HL-60 (cell line): ENCODE measurements around the gene C20orf144.

ENCODE experiments used
- GABPA ChIP-seq: IDR thresholded peaks from 2 replicates; pipeline ENCODE4 v1.6.1; 2012; ENCODE audit warnings: low read depth
- TF ChIP-seq, protein P1 (sequence below): IDR thresholded peaks from one replicate; pipeline ENCODE4 v1.5.1; 2011; ENCODE audit warnings: low read length, control low read depth, inconsistent platforms; ENCODE audit not compliant: insufficient read depth

DNA sequence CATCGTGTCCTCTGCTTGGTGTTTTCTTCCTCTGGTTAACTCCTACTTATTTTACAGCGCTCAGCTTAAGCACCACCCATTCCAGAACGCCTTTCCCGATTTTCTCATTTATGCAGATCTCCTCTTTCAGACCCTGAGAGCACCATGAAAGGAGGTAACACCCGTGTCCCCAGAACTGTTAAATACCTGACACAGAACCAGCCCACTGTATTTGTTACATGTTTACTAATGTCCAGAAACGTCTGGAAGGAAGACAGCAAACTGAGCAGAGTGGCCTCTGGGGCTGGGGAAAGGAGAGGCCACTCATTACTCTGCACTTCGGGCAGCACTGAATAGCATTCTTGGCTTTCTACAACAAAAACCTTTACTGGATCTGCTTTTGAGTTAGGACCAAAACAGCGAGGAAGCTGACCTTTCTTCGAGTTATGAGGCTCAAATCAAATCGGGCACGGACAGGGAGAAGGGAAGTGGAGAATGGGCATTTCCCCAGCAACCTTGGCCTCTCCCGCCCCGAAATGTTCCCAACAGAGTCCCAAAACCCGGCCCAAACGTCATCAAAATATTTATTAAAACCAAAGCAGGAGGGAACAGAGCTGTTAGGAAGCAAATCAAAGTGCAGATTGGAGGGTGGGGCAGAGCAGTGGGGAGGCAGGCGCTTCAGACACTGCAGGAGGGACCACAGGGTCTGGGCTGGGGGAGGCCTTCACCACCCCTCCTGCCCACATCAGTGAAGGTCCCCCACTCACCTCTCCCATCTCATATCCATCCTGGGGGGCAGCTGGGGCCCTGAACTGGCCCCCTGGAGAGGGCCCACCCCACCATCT is 13.2 kb downstream of the C20orf144 start:
- TF ChIP-seq, protein P1, sequence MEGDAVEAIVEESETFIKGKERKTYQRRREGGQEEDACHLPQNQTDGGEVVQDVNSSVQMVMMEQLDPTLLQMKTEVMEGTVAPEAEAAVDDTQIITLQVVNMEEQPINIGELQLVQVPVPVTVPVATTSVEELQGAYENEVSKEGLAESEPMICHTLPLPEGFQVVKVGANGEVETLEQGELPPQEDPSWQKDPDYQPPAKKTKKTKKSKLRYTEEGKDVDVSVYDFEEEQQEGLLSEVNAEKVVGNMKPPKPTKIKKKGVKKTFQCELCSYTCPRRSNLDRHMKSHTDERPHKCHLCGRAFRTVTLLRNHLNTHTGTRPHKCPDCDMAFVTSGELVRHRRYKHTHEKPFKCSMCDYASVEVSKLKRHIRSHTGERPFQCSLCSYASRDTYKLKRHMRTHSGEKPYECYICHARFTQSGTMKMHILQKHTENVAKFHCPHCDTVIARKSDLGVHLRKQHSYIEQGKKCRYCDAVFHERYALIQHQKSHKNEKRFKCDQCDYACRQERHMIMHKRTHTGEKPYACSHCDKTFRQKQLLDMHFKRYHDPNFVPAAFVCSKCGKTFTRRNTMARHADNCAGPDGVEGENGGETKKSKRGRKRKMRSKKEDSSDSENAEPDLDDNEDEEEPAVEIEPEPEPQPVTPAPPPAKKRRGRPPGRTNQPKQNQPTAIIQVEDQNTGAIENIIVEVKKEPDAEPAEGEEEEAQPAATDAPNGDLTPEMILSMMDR, result no peak
- TF ChIP-seq GABPA, result no peak
